HG02973 (cell line): ENCODE data around the gene TEX51.

Source experiments
- ATAC-seq: cut with Tn5 transposase; IDR thresholded peaks from one replicate; pipeline ENCODE4 v1.9.1; 2021; ENCODE audit warnings: moderate library complexity; ENCODE audit not compliant: unreplicated experiment

Gene TEX51

DNA sequence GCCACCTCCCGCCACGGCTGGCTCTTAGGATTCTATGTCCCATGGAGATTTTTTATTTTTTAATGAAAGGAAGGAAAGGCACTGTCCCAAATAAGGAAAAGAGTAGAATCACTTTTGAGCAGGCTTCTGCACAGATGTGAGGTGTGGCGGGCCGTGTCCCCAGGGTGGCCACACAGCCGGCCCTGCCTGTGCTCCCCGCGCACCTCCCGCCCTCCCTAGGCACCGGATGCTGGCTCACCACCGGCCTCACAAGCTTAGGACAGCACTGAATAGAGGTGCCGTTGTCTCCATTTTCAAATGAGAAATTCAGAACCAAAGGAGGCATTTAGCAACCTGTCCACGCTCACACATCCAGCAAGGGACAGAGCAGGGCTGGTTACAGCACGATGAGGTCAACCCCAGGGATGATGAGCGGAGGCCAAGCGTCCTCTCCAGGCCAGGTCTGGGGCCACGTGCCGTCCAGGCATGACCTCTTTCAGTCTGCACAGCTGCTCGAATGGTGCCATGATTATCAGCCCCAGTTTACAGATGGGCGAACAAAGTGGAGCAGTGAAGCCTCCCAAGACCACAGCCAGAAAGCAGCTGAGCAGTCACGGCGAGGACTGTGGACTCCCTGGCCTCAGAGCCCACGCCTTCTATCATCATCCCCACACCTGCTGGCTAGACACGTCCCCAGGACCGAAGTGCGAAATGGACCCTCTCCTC, 20.7 kb upstream of the TEX51 start:
- no peak for ATAC-seq

DNA sequence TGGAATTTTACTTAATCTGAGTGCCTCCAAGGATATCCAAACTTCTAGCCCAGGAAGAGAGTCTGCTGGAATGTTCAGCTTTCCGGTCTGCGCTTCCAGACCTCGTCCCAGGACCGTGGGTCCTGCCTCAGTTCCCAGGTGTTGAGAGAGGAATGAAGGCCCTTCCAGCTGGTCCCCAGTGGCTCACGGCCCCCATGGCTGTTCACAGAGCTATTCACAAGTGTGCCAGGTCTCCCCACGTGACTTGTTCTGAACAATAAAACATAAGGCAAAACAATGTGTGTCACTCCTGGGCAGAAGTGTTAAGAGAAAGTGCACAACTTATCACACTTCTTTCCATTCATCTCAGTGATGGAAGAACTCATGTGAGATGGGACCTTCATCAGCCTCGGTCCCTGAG, 20.1 kb upstream of the TEX51 start:
- no peak for ATAC-seq

DNA sequence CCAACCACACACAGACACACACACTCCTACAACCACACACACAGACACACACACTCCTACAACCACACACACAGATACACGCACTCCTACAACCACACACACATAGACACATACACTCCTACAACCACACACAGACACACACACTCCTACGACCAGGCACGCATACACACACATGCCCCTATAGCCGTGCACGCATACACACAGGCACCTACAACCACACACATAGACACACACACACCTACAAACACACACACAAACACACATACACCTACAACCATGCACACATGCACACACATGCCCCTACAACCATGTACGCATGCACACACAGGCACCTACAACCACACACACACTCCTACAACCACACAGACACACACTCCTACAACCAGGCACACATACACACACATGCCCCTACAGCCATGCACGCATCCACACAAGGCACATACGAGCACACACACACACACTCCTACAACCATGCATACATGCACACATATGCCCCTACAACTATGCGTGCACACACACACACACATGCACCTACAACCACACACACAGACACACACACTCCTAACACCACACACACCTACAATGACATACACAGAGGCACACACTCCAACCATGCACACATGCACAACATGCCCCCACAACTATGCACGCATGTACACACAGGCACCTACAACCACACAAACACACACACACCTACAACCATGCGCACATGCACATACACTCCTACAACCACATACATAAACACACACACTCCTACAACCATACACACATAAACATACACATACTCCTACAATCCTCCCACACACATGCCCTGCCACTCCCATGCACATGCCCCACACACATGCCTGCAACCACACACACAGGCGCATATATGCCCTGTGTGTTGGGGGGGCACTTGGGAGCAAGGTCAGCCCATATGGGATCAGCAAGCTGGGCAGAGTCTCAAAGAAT, 19.1 kb upstream of the TEX51 start:
- ATAC-seq: no peak

DNA sequence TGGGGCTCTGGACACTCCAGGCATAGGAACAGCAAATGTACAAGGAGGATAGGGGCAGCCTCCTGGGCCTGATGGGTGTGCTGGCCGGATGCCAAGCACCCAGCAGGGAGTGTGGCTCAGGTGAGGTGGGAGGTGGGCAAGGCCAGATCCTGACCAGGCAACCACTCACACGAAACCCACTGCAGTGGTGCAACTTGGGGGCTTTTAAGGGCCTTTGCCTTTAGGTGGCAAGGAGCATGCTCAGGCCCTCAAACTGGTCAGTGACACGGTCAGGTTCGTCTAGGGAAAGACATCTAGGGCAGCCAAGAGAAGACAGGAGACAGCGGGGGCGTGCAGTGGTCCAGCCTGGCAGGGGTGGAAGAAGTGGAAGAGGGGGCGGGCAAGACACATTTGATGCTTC, 18.4 kb upstream of the TEX51 start:
- no peak for ATAC-seq

DNA sequence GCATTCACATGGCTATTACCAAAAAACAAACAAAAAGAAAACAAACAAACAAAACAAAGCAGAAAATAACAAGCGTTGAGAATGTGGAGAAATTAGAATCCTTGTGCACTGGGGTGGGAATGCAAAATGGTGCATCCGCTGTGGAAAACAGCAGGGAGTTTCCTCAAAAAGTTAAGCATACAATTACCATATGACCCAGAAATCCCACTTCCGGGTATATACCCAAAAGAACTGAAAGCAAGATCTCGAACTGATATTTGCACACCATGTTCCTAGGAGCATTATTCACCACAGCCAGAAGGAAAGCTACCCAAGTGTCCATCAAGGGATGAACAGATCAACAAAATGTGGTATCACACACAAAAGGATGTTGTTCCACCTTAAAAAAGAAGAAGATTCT, 17.9 kb upstream of the TEX51 start:
- ATAC-seq: no peak

DNA sequence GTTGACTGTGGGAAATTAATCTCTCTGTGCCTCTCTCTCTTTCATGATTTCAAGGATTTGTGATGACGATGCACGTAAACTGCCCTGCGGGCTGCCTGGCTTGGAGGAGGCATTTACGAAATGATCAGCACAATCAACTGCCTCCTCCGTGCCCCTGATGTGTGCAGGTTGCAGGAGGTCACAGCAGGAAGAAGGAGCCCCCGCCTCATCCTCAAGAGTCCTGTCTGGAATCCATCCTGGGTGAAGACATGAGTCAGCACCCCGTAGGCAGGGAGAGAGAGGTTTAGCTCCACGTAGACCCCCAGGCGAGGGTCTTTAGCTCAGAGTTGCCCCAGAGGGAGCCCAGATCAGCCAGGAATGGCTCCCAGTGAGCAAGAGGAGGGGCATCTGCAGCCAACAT, 17.1 kb upstream of the TEX51 start:
- ATAC-seq: no peak

DNA sequence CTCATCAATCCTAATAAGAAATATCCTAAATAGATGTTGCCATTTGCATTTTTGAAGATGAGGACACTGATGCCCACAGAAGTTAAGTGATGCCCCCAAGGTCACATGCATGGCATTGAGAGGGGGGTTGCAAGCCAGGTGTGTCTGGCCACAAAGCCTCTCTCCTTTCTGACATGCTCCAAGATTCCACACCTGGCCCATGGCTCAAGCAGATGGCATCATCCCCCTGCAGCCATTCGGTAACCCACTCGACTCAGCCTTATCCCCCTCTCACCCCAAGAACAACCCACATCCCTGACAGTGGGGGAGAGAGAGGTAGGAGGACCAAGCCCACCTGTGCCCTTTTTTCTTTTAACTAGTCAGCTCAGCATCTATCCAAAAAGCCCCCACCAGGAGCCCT, 16.5 kb upstream of the TEX51 start:
- ATAC-seq: no peak

DNA sequence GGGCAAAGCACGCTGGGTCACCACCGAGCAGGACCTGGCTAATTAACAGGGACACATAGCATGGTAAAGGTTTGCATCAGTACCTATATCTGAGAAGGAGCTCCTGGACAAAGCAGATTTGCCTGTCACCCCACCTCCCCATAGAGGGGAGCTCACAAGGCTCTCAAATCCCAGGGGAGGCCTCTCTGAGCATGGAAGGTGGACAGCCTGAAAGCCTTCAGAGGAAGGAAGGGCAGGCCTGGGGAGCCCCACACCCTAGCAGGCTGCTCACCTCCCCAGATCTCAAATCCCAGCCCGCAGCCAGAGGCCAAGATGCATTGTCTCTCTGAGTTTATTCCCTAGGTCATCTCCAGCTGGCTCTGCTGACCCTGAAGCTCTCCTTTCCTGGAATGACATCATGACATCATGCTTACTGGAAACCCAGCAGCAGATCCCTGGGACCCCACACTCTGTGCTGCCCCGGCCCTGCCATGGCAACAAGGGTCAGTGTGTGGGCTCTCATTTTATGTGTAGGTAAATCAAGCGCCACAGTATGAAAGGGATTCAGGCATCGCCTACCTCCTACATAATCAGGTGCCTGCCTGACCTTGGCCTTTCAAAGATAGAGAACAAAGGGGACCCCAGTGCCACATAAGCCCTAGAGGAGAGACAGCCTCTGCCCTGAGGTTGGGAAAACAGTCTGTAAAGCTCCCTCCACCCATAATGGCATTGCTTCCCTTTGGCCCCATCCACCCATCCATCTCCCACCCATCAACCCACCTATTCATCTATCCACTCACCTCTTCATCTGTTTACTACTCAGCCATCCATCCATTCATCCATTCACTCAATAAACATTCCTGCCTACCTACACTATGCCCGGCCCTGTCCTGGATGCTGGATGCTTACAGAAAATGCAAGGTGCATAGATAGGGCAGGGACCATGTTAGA, 15.7 kb upstream of the TEX51 start:
- no peak for ATAC-seq

DNA sequence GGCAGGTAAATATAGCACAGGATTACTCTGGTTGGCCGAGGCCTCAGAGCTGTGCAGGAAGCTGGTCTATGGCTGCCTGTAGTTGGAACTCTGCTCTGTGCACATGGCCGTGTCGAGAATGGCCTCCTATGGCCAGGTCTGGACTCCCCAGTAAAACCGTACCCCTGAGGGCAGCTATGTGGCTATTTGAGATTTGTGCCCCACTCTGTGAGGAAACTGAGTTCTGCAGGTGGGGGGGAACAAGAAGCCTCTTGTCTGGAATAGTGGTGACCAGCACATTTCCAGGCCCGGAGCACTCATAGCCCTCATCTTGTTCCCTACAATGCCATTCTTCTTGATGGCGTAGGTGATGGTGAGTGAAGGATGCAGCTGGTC, 15.0 kb upstream of the TEX51 start:
- no peak for ATAC-seq

DNA sequence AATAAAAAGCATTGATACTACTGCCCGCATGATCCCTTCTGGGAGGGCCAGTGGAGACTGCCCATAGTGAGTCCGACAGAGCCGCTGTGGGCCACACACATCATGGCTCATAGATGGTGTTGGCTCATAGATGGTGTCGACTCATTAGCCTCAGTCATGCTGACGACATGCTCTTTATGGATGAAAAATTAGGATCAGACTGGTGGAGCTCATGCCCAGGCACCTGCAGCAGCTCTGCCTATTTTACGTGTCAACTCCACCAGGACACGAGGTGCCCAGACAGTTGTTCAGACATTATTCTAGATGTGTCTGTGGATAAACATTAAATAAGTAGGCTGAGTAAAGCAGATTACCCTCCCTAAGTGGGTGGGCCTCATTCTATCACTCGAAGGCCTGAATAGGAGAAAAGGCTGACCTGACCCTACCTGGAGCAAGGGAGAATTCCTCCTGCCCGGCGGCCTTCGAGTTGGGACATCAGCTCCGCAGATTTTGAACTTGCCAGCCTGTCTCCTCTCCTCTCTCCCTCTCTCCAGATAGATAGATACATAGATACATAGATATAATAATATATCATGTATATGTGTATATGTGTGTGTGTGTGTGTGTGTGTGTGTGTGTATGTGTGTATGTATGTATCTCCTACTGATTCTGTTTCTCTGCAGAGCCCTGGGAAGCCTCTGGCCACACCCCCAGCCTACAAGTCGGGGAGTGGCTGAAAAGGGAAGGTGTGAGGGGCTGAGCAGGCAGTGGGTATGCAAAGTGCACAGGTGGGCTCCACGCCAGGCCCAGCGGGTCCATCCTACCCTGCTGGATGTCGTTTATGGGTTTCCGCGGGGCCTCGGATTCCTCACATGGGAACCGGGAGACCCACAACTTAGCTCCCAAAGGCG, 13.6 kb upstream of the TEX51 start:
- ATAC-seq: no peak

DNA sequence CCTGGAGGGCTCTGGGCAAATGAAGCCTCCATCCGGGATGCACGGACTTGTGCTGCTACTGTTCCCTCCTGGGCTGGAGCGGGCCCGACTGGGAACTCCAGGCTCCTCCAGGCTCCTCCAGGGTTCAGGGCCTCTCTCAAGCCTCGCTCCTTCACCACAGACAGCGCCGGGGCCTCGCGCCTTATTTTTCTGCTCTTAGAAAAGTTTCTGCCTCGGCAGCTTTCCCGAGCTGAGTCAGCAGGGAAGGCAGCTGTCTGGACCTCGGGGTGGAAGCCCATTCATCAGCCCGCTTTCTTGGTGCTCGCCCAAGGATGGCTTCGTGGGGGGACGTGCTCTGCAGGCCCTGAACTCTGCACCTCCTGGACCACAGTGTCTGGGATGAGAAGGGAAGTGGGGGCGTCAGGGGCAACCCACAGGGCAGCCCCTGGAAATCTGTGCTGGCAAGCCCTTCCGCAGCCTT, 12.9 kb upstream of the TEX51 start:
- no peak for ATAC-seq

DNA sequence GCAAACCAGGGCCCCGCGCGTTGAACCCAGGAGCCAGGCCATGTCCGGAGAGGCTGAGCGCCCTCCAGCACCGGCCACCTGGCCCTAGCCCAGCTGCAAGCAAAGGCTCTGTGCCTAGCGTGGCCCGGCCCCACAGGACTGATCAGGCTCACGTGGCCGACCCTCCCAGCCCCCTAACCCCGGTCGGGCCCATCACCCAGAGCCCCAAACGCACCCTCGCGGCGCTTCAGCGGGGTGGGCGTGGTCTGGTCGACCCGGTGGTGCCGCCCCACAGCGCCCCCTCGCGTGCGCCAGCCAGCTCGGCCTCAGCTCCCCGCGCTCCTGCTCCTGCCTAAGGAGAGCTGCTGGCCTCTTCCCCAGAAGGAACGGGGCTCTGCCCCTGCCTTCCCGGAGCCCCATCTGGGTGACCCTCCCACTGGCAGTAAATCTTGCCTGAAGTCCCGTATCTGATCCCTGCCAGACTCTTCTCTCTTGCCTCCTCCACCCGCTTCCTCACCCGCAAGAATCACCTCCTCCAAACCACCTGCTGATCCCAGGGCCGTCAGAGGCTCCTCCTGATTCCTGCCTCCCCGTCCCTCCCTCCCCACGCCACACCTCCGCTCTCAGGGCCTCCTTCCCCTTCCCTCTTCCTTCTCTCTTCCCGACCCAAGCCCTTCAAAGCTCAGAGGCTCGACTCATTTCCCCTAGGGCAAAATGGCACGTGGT, 12.3 kb upstream of the TEX51 start:
- peak; percentile 78 for ATAC-seq

DNA sequence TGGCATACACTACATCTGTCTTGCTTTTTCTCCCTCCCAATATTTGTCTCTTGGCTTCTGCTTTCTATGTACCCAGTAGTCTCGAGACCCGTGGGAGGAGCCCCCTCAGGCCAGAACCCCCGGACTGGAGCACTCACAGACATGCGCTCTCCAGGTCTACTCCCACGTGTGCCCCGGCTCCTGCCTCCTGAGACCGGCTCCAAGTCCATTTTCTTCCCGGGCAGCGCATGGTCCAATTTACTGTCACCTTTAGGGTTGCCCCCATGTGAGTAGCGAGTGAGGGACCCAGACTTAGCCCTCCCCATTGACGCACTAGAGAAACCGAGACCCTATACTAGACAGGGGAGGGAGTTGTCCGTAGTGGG, 11.8 kb upstream of the TEX51 start:
- no peak for ATAC-seq

DNA sequence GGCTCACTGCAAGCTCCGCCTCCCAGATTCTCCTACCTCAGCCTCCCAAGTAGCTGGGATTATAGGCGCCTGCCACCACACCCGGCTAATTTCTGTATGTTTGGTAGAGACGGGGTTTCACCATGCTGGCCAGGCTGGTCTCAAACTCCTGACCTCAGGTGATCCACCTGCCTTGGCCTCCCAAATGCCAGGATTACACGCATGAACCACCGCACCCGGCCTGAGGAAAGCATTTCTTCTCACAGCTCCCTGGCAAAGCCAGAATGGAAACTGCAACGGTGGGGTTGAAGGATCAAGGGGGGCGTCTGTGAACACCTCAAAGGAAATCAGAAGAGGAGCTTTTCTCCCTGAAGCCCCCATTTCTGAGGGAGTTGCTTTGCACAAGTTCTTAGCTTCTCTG, 11.2 kb upstream of the TEX51 start:
- no peak for ATAC-seq

DNA sequence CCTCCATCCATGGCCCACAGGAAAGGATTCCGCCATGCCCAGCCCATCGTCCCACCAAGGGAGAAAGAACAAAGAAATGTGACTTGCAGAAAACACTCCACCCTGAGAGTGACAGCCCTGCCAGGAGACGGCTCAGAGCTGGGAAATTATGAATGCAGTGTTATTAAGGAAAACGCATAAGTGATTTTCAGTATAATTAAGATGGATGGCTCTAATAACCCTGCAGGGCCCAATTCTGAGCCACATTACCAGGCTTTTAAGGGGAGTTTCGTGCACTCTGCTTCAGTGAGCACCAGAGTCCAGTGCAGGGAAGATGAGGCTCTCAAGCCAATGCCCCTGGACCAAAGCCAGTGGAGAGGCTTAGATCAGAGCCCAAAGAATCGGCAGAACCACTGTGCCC, 10.6 kb upstream of the TEX51 start:
- no peak for ATAC-seq

DNA sequence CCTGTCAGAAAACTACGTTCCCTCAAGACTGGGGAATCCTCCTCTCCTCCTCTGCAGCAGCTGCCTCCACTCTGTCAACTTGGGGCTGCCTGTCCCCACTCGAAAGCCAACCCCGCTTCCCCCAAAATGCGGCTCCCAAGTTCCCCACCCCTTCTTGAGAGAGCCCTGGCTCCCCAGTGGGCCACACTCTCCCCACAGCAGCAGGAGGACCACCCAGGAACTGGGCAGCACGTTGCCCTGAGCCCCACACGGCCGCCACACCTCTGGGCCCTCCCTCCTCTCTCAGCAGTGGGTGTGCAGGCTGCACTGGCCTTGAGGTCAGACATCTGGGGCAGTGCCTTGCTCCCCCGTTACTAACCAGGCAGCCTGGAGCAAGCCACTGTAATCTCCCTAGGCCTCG, 9.6 kb upstream of the TEX51 start:
- ATAC-seq: no peak

DNA sequence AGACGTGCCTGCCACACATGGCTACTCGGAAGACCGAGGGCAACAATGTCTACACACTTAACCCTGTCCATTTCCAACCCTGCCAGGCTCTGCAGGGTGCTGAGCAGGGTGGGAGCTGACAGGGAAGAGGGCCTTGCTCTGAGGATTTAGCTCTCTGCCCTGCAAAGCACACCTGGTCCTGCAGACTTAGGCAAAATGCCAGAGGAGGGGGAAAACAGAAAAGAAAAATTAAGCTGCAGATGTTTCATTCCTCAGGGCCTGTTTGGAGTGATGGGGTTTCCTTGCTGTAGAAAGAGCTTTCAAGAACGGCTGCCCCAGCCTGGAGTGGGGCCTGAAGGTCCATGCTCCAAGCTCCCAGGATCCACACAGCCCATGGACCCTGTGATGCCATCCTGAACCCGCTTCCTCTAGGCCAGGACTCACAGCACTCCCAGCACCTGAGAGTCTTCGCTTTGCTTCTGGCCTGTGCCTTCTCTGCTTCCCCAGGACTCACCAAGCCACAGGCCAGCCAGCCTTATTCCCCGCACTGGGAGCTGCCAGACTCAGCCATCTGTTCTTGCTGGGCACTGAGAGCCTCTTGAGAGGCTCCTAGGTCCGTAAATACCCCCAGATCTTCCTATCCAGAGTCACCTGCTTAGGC, 9.1 kb upstream of the TEX51 start:
- ATAC-seq: no peak

DNA sequence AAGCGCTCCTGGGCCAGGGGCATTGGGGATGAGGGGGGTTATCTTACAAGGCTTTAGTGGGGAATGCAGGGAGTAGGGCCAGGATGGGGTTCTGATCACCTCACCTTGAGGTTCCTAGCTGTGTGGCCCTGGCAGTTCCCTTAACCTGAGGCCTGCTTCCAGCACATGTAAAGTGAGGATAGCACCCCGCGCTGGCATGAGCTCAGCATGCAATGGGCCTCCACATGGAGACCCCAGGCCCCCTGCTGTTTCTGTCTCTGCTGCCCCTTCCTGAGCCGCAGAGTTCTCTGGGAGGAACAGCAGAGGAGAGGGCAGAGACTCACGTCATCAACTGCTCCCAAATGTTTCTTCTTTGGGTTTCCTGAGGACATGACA, 8.6 kb upstream of the TEX51 start:
- ATAC-seq: no peak
